DMS114 treated with DMSO at 0.1 percent for 48 hours (cell line): Measurements from ENCODE around the gene RASSF5.
"Not testable (repeated sequence)": the region's sequence is repeated elsewhere in the genome, so short reads cannot be mapped to it uniquely, and the experiment has no call there.

ENCODE experiments used
- DNase-seq: peaks from one replicate; lab custom pipeline; 2025; ENCODE audit not compliant: unreplicated experiment; lab: John Stamatoyannopoulos, UW

RASSF5 gene

DNA sequence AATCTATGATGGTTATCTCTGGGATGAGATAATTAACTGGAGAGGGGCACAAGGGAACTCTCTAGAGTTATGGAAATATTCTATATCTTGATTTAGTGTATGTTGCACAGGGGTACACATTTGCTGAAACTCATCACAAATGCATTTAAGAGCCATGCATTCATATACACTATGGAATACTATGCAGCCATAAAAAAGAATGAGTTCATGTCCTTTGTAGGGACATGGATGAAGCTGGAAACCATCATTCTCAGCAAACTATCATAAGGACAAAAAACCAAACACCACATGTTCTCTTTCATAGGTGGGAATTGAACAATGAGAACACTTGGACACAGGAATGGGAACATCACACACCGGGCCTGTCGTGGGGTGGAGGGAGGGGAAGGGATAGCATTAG lies 119.1 kb downstream of the RASSF5 start:
- not testable (repeated sequence) for DNase-seq

DNA sequence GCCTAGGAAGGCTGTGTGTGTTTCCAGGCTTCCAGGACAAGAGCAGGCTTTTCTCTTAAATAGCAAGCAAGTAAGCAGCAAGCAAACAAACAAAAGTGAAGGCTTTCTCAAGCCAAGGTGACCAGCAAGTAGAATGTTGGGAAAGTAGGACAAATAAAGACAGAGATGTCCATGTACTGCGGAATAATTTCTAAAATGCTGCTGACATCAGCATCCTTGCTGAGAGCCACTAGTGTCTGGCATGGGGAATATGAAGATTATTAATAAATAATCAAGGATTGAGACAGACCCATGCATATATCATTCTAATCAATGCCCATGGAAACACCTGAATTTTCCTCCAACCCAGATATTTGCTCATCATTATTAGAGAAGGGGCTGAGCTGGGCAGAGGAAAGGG lies 121.6 kb downstream of the RASSF5 start:
- DNase-seq = no peak

DNA sequence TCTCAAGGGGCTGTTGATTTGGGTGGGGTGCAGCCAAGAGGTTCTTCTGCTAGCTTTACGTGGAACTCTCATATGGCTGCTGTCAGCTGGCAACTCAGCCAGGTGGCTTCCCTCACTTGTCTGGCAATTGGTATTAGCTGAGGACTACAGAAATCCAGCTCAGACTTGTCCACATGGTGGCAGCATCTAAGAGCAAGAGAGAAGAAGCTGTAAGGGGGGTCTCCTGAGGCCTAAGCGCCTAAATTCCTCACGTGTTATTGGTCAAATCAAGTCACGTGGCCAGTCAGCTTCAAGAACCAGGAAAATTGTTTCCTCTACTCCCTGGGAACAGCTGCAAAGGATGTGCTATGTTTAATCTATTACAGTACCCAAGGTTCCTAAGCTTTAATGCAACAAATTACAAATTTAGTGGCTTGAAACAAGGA lies 123.8 kb downstream of the RASSF5 start:
- DNase-seq = peak; percentile 37

DNA sequence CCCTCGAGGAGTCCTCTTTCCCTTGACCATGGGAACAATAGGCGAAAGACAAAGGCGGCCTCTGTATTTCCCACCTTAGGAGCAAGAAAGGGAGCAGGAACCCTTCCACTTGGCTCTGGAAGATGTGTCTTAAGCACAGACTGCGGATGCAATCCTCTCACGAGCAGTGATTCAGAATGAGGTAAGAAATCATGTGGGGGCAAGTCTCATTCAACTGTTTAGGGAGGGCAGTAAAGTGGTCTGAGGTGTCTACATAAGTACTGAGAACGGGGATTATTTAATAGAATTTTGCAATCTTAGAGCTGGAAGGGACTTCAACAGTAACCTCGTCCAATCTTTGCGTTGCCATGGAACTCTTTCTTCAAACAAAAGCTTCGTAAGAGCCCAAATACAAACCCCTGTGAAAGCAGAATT lies 126.4 kb downstream of the RASSF5 start:
- no peak for DNase-seq

DNA sequence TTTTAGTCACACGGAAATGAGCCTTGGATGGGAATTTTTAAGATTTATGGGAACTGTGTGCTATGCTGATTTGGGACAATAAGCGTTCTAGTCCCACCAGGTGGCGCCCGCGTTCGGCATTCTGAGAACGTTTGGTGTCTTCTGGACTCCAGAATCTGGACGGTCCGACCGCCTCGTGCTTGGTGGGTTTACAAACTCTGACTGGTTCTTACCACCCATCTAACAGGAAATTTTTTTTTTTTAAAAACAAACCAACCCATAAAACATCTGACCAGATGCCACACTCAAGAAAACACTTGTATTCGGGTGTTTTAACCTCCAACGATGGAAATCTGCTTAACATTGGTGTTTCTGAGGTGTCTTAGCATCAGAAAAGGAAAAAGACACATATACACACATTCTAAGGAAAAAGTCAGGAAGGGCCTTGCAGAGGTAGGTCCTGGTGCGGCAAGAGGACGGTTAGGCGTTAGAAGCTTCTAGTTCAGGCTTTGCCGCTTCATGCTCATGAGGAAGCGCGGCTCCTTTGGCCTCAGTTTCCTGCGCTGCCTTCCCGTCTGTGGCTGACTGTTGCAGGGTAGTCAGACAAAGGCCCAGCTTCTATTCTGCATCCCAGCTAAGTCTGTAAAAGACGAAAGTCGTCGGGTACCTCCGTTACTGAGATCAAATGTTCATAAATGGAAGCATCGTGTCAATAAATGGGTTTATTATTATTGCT lies 127.2 kb downstream of the RASSF5 start:
- DNase-seq = peak; percentile 60

DNA sequence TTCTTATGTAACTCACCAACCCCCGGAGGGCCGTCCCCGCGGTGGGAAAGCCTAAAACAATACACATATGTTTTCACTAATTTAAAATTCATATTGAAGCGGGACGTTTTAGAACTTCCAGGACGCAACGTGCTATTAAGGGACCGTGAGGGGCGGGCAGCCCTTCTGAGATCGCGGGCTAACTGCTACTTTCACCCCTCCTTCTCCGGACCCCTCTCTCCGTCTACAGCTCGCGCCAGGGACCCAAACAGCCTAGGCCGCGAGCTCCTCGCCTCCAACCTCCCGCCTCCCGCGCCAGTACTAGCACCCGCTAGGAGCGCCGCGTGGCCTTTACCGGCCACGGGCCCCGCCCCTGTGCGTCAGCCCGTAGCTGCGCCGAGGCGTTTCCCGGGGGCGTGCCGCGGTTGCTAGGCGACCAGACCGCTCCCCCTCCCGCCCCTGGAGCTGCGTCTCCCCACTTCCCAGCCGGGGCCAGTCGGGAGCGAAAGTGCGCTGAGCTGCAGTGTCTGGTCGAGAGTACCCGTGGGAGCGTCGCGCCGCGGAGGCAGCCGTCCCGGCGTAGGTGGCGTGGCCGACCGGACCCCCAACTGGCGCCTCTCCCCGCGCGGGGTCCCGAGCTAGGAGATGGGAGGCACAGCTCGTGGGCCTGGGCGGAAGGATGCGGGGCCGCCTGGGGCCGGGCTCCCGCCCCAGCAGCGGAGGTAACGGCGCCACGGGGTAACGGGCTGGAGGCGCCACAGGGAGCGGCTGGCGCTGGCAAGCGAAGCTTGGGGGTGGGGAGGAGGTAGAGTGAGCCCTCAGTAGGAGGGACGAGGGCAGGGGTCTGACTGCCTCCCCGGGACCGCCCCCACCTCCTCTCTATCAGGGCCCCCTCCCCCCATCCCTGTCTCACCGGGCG lies 128.0 kb downstream of the RASSF5 start, which contains the start of gene DYRK3:
TSS of gene DYRK3 (plus strand) at position 457 of the 898 bp plus-strand sequence. CDS start at position 625, 168 bp downstream.
- peak; percentile 86 for DNase-seq

DNA sequence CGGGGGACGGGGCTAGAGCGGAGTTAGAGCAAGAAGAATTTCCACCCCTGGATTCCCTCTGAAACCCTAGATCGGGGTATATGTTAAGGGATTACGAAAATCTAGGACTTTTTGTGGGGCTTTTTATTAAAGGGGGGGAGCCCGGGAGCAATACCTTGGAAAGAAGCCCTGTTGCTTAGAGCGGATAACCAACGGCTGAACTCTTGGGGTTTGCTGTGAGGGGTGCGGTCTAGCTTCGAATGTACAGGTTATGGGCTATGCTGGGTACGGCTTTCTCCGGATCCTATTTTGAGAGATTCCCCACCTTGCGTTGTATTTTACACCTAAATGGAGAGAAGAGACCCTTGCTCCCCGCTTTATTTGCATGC lies 128.6 kb downstream of the RASSF5 start:
- no peak for DNase-seq

DNA sequence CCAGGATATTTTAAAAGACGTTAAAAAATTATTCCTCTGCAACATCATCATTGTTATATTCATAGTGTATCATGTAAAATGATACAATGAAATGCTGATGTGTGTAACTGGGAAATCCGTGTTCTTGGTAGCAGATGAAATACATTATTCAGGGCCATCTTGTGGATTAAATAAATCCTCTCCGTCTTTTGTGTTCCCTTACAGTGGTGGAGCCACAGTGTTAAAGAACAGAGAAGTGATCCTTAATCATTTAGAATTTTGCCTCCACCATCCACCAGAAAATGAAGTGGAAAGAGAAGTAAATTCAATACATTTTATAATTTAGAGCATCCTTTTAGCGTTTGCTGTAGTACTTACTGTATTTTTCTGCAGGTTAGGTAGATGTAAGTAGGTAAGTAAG lies 129.3 kb downstream of the RASSF5 start:
- DNase-seq = peak; percentile 12

DNA sequence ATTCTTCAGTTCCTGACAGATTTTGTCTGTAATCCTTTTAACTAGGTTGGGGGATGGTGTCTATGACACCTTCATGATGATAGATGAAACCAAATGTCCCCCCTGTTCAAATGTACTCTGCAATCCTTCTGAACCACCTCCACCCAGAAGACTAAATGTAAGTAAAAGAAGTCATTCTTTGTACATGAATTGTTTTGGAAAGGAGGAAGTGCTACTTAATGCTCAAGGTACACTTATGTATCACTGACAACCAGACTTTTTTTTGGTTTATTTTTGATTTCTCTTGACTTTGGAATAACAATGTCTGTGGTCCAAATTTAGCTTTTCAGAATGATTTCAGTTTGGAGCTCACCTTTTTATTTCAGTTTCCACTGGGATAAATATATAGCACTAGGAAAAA lies 130.3 kb downstream of the RASSF5 start:
- no peak for DNase-seq
